Pancreas (tissue), 10 donors: Measurements from ENCODE around the gene KRT16. TPM values are rescaled to one million over a fixed set of nuclear protein-coding genes. Genes with fewer than 3 reads are reported as not detected.
"Not testable (repeated sequence)": the region's sequence is repeated elsewhere in the genome, so short reads cannot be mapped to it uniquely, and the experiment has no call there.

Experiments
- ATAC-seq, 4 donors: fragments of 200-7000 bp; cut with Tn5 transposase; one replicate each; pipeline versions ENCODE4 v1.8.0 to v1.9.1; 2020; ENCODE audit warnings: mild to moderate bottlenecking in 4 of 4, moderate library complexity in 4 of 4
- DNase-seq, 6 donors: peaks; one replicate each; pipeline ENCODE4 v3.0.0-alpha.2; 2020
- FAIRE-seq: peaks from 2 replicates; lab custom pipeline; 2012; peaks lifted over from hg19 to GRCh38; lab: Jason Lieb, UNC
- H3K27ac ChIP-seq, 4 donors: fragments of 200-600 bp; sonication (generic); 1 replicate in 3 of 4; 2 replicates in 1 of 4; pipeline versions ENCODE4 v1.5.0 to v1.8.0; 2020
- H3K27me3 ChIP-seq, 4 donors: fragments of 200-600 bp; one replicate each; pipeline ENCODE4 v1.8.0; 2021
- H3K36me3 ChIP-seq, 3 donors: fragments of 200-600 bp; sonication (generic) in 1 of 3; one replicate each; pipeline versions ENCODE4 v1.5.0 to v1.8.0; 2020 to 2021
- H3K4me1 ChIP-seq, 3 donors: fragments of 200-600 bp; one replicate each; pipeline ENCODE4 v1.8.0; 2021
- H3K4me3 ChIP-seq, 4 donors: fragments of 200-600 bp; sonication (generic) in 2 of 4; one replicate each; pipeline versions ENCODE4 v1.5.0 to v1.8.0; 2020 to 2021
- H3K9me3 ChIP-seq, 4 donors: fragments of 200-600 bp; one replicate each; pipeline ENCODE4 v1.8.0; 2021
- CTCF ChIP-seq, 4 donors: fragments of 200-600 bp; sonication (generic) in 3 of 4; IDR thresholded peaks; one replicate each; pipeline versions ENCODE4 v1.5.0 to v1.8.0; 2021; ENCODE audit warnings: antibody characterized with exemption in 4 of 4
- WGBS, 2 donors: extraction: QIAGEN DNeasy Blood & Tissue Kit; methylation state at CpG; one replicate each; pipeline ENCODE4 v1.1.7; 2013; 5-methylcytosine and 5-hydroxymethylcytosine counted together
- intact Hi-C, 3 donors: fragments of 100-400 bp; cut with DNase I; formaldehyde crosslinking; loops; one replicate each; pipeline versions ENCODE4 v1.11.1 to v1.14.2; 2022
- polyA plus RNA-seq, 2 donors: library from polyadenylated mRNA; stranded (reverse); fragments of 200-250 nt; gene quantifications; one replicate each; pipeline ENCODE4 v1.2.3, GENCODE V29; 2013
- total RNA-seq, 6 donors: library from RNA; stranded (reverse); fragmentation: NEBNext Ultra II Directional in 4 of 6; extraction: Animal tissue kit (Norgen Biotek cat#: 25700) in 4 of 6; gene quantifications; one replicate each; pipeline versions ENCODE4 v1.2.1 to v1.2.4, GENCODE V29; 2021 to 2023
- donor health status: healthy with polysubstance abuse.
- donor health status: DM: no; HTN: no; CAD: no; lungs with moderate emphysema.
- donor health status: DM: no; HTN: no; CAD: no.
- donor health status: control.
- donor health status: control.
- donor health status: Bipolar disorder and iron deficiency.
- donor health status: DM: yes; HTN: yes; CAD: no.
- donor health status: DM: no; HTN: no; CAD: no.
- donor health status: DM: no; HTN: no; CAD: no.
- donor health status: DM: yes; HTN: yes; CAD: no.

KRT16 gene
- total and polyA plus RNA-seq, 8 donors: 0.05 to 0.61 (median 0.24) TPM; not detected in 4

GRCh38 chr17:41631025-41631897, 18.7 kb upstream of the KRT16 start:
- FAIRE-seq: no peak
- Histone ChIP-seq H3K4me3 (no peak overlapping the region), H3K36me3 (no peaks in the 10 kb centered on the region), H3K27me3 (no peaks in the 10 kb centered on the region), H3K9me3 (no peaks in the 10 kb centered on the region), H3K4me1 (peaks cover 4 to 6% (median 5%) of the 10 kb centered on the region in 3 donors), H3K27ac (no peak overlapping the region)
- intact Hi-C loops: no loop called here
- WGBS, 2 donors: 63 to 67% methylated on average over 8 of the region's 8 CpGs
- no peak for ATAC-seq
- DNase-seq: peak in 1 of 6 donors; percentile 20
- TF ChIP-seq CTCF (IDR thresholded peaks at IDR 0.05): no peak

GRCh38 chr17:41629826-41630670, 17.5 kb upstream of the KRT16 start:
- H3K4me3 ChIP-seq: no peak overlapping the region
- H3K9me3 ChIP-seq: no peaks in the 10 kb centered on the region
- WGBS, 2 donors: 76 to 78% methylated on average over 13 of the region's 13 CpGs
- ATAC-seq (no peak), DNase-seq (peak in 1 of 6 donors; percentile 43), FAIRE-seq (no peak)
- peaks cover 0 to under 1% (median 0%) of the 10 kb centered on the region in 3 donors for H3K4me1 ChIP-seq
- no peak for TF ChIP-seq CTCF (IDR thresholded peaks at IDR 0.05)
- no peaks in the 10 kb centered on the region for H3K27me3 ChIP-seq
- H3K27ac ChIP-seq: no peak overlapping the region
- intact Hi-C loops: no loop called here
- no peaks in the 10 kb centered on the region for H3K36me3 ChIP-seq

- TF ChIP-seq CTCF (IDR thresholded peaks at IDR 0.05): no peak
- H3K27me3 ChIP-seq: no peaks in the 10 kb centered on the region
- H3K9me3 ChIP-seq: no peaks in the 10 kb centered on the region
- H3K4me1 ChIP-seq: no peaks in the 10 kb centered on the region
- WGBS, 2 donors: 71 to 75% methylated on average over 10 of the region's 10 CpGs
- H3K4me3 ChIP-seq: no peak overlapping the region
- ATAC-seq (no peak), FAIRE-seq (no peak), DNase-seq (peak in 1 of 6 donors; percentile 27)
- H3K27ac ChIP-seq: no peak overlapping the region
- no peaks in the 10 kb centered on the region for H3K36me3 ChIP-seq
- intact Hi-C loops: no loop called here
These were observed 16.7 kb upstream of the KRT16 start for GRCh38 chr17:41629316-41629715.

GRCh38 chr17:41628621-41629255, 16.2 kb upstream of the KRT16 start:
- FAIRE-seq, intact Hi-C loops, H3K27ac ChIP-seq, H3K9me3 ChIP-seq, H3K4me1 ChIP-seq, H3K4me3 ChIP-seq, H3K36me3 ChIP-seq, ATAC-seq, H3K27me3 ChIP-seq: not testable (repeated sequence)
- 80 to 85% methylated on average over 11 of the region's 11 CpGs for WGBS, 2 donors
- DNase-seq: peak in 1 of 6 donors; percentile 13

- H3K36me3 ChIP-seq, H3K27ac ChIP-seq, DNase-seq, H3K27me3 ChIP-seq, H3K4me1 ChIP-seq, H3K4me3 ChIP-seq, H3K9me3 ChIP-seq, FAIRE-seq, ATAC-seq, intact Hi-C loops: not testable (repeated sequence)
- 36 to 50% methylated on average over 1 of the region's 1 CpG for WGBS, 2 donors
These were observed 15.5 kb upstream of the KRT16 start for GRCh38 chr17:41628073-41628370.
